ENCODE measurements around the gene PLAC8.

DNA sequence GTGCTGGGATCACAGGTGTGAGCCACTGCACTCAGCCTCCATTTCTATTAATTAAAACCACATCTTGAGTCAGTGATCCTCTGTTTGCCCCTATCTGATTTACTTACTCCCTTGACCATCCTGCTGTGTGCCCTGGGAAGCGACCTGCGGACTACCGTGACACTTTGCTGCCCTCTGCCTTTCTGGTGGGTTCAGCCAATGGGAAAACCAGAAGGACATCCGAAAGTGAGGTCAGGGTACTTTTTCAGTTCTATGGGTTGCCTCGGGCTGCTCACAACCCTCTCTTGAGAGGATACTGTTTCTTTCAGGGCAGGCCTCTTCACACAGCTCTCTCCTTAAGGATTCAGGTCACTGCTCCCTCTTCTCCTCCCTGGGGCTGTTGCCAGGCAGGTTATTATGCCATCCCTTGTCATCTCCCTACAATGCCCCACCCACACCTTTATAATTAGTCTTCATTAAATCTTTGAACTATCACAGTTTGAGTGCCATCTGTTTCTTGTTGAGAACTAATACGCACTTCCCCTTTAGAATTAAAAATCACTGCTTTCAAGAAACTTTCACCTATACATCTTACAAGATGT, 21.4 kb downstream of the PLAC8 start:
- TF ChIP-seq, protein P1, sequence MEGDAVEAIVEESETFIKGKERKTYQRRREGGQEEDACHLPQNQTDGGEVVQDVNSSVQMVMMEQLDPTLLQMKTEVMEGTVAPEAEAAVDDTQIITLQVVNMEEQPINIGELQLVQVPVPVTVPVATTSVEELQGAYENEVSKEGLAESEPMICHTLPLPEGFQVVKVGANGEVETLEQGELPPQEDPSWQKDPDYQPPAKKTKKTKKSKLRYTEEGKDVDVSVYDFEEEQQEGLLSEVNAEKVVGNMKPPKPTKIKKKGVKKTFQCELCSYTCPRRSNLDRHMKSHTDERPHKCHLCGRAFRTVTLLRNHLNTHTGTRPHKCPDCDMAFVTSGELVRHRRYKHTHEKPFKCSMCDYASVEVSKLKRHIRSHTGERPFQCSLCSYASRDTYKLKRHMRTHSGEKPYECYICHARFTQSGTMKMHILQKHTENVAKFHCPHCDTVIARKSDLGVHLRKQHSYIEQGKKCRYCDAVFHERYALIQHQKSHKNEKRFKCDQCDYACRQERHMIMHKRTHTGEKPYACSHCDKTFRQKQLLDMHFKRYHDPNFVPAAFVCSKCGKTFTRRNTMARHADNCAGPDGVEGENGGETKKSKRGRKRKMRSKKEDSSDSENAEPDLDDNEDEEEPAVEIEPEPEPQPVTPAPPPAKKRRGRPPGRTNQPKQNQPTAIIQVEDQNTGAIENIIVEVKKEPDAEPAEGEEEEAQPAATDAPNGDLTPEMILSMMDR (IDR thresholded peaks at IDR 0.05): no peak
- no peak for TF ChIP-seq POLR2A (IDR thresholded peaks at IDR 0.05)
- TF ChIP-seq POLR2AphosphoS5 (IDR thresholded peaks at IDR 0.05): no peak

All from transverse colon (tissue), 4 donors.